Bone marrow (tissue), 2 donors: ENCODE results near the gene PTGER1.
"Not testable (repeated sequence)": the region's sequence is repeated elsewhere in the genome, so short reads cannot be mapped to it uniquely, and the experiment has no call there.

Experiments
- DNase-seq, 2 donors: peaks; one replicate each; lab custom pipeline; 2025; lab: John Stamatoyannopoulos, UW

Gene PTGER1

DNA sequence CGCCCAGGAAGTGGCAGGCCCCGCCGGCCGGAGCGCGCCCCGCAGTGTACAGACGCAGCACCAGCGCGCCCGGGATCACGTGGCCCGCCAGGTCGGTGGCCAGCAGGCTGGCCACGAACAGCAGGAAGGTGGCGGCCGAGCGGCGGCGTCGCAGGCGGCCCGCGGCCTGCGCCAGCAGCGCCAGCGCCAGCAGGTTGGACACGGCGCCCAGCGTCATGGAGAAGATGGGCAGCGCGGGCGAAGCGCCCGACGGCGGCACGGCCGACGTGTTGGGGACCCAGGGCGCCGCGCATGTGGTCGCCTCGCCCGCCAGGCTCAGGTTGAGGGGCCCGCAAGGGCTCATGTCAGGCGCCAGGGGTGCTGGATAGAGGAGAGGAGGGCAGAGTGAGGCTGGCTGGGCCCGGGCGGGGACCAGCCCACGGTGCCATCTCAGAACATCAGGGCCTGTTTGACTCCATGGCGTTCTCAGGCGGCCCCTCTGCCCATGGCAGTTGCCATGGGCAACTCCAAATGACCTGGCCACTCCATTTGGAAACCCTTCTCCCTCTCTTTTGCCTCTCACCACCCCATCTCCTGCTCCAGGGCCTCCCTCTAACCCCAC, 1.1 kb downstream of the PTGER1 start:
- DNase-seq: no peak

DNA sequence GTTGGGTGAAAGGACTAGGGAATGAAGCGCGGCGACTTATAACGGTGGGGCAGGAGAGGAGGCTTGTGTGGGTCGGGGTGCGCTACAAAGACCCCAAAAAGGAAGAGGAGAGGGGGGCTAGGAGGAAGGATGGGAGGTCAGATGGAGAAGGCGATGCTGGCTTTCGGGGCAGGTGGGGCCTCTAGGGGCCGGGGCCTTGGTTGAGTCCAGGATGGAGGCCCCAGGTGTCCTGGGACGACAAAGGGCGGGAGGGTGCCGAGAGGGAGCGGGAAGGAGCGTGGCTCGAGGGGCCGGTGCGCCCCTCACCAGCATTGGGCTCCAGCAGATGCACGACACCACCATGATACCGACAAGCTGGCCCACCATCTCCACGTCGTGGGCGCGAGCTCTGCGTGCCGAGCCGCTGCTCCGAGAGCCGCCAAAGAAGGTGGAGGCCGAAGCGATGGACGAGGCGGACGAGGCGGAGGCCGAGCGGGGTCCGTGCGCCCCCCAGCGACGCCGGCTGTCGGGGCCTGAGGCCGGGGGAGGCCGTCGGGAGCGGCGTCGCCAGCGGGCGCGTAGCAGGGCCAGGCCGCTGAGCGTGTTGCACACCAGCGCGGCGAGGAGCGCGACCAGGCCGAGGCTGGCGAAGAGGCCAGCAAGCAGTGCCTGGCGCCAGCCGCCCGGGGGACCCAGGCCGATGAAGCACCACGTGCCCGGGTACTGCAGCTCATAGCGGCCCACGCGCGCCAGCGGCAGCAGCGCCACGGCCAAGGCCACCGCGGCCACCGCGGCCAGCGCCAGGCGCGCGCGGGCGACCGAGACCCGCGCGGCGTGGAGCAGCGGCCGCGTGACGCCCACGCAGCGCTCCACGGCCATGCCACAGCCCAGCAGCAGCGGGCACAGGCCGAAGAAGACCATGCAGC, 1.8 kb downstream of the PTGER1 start:
- no peak for DNase-seq

DNA sequence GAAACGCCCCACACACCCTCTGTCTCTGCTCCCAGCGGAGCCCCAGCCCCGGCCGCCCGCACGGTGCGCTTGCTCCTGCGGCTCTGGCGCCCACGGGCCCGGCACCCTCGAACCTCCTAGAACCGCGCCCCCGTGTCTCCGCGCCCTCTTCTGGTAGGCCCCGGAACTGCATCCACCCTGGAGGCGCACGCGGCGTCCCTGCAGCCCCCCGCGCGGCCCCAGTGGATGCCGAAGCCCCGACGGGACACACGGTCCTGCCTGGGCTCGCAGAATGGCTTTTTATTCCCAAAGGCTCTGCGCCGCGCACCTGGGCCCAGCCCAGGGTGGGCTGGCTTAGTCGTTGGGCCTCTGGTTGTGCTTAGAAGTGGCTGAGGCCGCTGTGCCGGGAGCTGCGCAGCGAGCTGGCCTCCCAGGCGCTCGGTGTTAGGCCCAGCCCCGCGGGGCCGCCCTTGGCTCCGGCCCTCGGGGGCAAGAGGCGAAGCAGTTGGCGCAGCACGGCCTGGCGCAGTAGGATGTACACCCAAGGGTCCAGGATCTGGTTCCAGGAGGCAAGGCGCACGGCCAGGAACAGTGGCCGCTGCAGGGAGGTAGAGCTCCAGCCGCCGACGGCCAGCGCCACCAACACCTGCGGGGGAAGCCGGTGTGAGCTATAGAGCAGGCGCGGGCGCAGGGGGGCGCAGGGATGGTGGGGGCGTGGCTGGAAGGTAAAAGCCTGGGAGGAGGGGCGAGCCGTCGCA, 2.8 kb downstream of the PTGER1 start:
- peak in 1 of 2 donors; percentile 62 for DNase-seq

DNA sequence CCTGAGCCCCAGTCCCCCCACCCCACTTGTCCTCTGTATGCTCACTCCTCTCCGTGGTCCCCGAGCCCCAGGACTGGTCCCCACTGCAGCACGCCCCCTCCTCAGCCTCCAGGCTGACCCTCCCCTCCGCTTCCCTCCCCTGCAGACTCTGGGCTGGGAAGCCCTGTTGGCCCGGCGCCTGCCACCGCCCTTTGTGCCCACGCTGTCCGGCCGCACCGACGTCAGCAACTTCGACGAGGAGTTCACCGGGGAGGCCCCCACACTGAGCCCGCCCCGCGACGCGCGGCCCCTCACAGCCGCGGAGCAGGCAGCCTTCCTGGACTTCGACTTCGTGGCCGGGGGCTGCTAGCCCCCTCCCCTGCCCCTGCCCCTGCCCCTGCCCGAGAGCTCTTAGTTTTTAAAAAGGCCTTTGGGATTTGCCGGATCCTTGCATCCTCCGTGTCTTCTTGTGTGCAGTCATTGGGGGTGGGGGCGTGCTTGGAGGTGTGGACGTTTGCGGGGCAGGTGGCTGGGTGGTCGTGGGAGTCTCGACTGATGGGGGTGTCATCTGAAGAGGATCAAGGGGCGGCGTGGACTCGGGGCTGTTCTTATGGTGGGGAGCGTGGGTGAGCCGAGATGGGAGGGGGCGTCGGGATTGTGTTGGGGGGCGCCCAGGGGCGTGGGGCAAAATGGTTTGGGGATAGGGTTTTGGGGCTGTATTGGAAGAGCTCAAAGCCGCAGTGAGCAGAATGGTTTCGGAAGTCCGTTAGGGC, 3.5 kb downstream of the PTGER1 start:
- DNase-seq: no peak

DNA sequence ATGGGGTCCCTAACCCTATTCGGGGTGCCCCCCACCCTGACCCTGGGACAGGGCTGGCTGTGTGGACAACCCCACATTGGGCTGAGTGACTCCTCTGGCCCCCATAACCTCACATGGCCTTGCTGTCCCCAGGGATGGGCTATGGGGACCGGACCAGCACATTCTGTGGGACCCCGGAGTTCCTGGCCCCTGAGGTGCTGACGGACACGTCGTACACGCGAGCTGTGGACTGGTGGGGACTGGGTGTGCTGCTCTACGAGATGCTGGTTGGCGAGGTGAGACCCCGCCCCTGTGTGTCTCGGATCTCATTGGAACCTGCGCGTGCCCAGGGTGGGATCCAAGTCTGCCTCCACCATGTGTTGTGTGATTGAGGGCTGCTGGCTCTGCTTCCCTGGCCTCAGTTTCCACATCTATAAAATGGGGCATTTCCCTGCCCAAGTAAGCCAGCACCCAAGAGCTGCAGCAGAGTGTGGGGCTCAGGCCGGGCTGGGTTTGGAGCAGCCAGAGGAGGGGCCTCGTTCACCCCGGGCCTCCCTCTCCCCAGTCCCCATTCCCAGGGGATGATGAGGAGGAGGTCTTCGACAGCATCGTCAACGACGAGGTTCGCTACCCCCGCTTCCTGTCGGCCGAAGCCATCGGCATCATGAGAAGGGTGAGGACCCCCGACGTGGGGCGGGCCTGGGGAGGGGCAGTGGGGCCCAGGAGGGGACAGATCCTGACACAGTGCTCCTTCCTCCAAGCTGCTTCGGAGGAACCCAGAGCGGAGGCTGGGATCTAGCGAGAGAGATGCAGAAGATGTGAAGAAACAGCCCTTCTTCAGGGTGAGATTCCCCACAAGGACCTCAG, 4.9 kb downstream of the PTGER1 start:
- no peak for DNase-seq

DNA sequence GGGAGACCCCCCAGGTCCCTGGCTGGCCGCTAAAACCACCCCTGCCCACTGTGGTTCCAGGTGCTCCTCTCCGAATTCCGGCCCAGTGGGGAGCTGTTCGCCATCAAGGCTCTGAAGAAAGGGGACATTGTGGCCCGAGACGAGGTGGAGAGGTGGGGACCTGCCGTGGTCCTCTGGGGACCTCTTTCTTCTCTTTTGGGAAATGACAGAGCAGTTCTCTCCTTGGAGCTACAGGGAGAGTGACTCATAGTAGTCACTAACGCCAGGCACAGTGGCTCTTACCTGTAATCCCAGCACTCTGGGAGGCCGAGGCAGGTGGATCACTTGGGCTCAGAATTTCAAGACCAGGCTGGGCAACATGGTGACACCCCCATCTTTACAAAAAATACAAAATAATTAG, 7.3 kb downstream of the PTGER1 start:
- DNase-seq: no peak

DNA sequence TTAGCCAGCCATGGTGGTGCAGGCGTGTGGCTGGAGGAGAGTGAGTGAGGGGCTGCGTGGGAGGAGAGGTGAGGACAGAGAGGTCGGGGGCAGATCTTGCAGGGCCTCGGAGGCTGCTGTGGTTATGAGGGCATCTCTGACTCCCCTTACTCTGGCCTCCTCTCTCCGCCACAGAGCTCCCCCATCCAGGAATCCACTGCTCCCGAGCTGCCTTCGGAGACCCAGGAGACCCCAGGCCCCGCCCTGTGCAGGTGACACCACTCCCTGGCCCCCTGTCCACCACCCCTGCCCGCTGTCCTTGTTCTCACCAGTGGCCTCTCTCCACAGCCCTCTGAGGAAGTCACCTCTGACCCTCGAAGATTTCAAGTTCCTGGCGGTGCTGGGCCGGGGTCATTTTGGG, 7.8 kb downstream of the PTGER1 start:
- no peak for DNase-seq

DNA sequence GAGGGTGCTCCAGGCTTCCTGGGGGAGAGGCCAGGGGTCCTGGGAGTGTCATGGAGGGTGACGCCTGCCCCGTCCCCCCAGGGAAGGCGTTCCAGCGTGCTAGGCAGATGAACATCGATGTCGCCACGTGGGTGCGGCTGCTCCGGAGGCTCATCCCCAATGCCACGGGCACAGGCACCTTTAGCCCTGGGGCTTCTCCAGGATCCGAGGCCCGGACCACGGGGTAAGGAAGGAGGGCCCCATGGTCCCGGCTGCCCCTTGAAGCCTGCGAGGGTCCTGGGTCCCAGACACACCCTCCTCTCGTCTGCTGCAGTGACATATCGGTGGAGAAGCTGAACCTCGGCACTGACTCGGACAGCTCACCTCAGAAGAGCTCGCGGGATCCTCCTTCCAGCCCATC, 11.4 kb downstream of the PTGER1 start:
- DNase-seq: no peak

DNA sequence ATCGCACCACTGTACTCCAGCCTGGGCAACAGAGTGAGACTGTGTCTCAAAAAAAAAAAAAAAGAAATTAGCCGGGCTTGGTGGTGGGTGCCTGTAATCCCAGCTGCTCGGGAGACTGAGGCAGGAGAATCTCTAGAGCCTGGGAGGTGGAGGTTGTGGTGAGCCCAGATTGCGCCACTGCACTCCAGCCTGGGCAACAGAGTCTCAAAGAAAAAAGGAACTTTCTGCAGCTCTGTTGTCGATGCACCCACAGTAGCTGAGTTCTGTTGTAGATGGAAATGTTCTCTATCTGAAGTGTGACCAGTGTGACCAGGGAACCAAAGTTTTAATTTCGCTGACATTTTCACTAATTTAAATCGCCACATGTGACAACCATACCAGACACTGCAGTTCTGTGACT, 12.8 kb downstream of the PTGER1 start:
- not testable (repeated sequence) for DNase-seq

DNA sequence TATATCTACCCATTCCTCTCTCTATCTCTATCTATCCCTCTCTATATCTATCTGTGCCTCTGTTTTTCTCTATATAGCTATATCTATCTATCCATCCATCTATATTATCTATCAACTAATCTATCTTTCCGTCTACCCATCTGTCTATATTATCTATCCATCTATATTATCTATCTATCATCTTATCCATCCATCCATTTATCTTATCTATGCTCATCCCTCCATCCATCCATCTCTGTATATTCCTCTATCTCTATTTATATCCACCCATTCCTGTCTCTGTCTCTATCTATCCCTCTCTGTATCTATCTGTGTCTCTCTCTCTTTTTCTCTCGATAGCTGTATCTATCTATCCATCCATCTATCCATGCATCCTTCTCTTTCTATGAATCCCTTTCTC, 14.2 kb downstream of the PTGER1 start:
- DNase-seq: no peak

DNA sequence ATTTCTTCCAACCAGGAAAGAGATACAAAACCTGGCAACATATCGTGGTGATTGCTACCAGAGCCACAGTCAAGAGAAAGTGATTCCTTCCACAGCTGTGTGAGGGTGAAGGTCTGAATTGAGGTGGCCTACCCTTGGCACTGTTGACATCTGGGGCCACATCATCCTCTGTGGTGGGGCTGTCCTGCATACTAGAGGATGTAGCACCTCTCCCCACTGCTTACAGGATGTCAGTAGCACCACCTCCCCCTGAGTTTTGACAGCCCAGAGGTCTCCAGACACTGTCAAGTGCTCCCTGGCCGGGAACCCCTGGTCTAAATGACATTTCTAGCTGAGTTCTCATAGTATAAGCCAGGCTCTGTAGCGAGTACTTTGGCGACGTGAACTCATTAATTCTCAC, 15.5 kb downstream of the PTGER1 start:
- no peak for DNase-seq

DNA sequence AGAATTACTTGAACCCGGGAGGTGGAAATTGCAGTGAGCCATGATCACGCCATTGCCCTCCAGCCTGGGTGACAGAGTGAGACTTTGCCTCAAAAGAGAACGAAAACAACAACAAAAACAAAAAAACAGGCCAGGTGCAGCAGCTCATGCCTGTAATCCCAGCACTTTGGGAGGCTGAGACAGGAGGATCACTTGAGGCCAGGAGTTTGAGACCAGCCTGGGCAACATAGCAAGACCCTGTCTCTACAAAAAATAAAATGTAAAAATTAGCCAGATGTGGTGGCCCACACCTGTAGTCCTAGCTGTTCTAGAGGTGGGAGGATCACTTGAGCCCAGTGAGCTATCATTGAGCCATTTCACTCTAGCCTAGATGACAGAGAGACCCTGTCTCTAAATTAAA, 22.9 kb downstream of the PTGER1 start:
- DNase-seq: not testable (repeated sequence)

DNA sequence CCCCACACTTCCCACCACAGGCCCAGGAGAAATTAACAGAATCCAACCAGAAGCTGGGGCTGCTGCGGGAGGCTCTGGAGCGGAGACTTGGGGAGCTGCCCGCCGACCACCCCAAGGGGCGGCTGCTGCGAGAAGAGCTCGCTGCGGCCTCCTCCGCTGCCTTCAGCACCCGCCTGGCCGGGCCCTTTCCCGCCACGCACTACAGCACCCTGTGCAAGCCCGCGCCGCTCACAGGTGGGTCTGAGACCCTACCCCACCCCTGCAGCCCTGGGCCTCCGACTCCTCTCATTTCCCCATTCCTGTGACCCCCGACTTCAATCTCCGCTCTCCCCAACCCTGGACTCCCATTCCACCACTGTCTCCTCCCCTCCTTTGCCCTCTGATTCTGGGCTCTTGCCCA, 24.3 kb downstream of the PTGER1 start:
- no peak for DNase-seq

DNA sequence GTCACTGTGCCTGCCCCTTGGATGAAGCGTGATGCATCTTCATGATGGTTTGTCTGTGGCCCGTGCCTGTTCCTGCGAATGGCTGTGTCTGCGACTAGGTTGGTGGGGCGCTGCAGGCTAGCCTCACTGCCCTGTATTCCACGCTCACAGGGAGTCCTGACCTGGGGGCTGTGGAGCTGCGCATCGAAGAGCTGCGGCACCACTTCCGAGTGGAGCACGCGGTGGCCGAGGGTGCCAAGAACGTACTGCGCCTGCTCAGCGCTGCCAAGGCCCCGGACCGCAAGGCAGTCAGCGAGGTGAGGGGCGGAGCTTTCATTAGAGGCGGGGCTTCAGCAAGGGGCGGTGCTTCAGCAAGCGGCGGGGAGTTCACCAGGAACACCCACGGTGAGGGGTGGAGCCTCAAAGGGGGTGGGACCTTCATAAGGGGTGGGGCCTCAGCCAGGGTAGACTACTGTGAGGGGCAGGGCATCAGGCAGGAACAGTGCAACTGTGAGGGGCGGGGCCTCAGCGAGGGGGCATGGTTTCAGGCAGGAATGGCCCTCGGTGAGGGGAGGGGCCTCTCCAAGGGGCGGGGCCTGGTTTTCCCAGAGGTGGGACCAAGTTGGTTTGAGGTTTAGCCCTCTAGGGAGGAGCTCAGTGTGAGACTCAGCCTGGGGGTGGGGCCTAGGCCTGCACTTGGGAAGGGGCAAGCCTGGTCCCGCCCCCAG, 24.8 kb downstream of the PTGER1 start:
- no peak for DNase-seq

DNA sequence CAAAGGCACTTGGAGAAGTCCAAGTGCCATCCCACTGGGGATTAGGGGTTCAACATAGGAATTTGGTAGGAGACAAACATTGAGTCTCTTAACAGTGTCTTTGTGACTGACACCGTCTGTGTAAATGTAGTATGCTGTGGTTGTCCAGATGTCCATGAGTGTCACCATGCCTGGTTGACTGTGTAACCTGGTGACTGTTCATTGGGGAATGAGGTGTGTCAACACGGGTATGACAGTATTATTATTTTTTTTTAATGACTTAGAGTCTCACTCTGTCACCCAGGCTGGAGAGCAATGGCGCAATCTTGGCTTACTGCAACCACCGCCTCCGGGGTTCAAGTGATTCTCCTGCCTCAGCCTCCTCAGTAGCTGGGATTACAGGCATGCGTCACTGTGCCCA, 25.8 kb downstream of the PTGER1 start:
- no peak for DNase-seq

DNA sequence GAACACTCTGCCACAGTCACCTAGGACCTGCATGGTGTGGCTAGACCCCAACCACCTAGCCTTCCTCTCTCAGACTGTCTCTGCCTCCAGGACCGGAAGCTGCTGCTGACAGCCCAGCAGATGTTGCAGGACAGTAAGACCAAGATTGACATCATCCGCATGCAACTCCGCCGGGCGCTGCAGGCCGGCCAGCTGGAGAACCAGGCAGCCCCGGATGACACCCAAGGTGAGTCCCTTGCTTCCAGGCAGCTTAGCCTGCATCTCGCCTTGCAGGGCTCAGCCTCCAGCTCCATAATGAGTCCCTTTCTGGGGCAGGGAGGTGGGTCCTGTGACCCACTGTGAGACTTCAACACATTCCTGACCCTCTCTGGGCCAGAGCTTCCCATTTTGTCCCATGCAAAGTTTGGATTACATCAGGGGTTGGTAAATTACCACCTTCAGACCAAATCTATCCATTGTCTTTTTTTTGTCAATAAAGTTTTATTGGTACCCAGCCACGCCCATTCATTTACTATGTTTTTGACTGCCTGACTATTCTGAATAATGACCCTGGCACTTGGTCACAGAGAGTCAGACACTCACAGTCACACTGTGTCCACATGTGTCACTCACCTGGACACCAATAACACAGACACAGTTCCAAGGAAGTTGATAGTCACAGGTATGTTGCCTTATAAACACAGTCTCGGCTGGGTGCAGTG, 28.7 kb downstream of the PTGER1 start:
- no peak for DNase-seq

DNA sequence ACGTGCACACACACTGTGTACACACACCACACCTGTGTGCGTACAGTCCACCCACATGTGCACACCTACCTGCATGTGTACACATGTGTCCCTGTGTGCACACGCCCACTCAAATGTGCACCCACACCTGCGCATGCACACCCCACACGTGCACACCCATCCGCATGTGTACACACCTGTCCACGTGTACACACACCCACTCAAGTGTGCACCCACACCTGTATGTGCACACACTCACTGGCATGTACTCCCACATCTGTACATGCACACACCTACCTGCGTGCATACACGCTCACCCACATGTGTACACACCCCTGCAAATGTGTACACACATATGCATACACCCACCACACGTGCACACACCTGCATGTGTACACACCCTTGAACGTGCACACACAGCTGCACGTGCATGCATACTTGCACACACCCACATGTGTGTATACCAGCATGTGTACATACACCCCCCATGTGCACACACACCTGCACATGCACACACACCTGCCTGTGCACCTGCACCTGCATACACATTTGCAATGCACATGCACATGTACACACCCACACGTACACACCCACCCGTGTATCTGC, 31.4 kb downstream of the PTGER1 start:
- no peak for DNase-seq

DNA sequence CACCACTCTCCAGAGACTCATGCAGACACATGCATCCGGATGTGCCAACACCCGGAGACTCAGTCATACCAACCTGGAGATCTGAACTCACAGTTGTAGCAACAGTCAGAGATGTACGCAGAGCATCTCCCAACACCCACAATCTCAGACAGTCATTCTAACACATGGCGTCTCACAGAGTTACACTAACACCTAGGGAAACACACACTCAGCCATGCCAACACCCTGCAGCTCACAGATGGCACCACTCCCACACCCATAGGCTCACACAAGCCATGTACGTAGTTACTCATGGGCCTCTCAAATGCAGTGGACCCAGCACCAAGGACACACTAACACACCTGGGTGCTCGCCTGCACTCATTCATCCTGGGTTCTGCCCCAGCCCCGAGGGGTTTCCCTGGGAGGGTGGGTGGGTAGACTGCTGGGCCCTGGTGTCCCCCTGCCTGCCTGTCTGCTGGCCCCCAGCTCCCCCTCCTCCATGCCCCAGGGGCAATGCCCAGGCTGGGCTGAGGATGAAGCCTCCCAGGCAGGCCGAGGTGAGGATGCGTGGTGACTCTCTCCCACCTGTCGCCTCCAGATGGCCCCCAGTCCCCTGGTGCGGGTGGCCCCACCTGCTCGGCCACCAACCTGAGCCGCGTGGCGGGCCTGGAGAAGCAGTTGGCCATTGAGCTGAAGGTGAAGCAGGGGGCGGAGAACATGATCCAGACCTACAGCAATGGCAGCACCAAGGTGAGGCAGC, 32.1 kb downstream of the PTGER1 start:
- no peak for DNase-seq
